NCI-H774 (cell line): Measurements from ENCODE around the gene MALRD1.
"Not testable (repeated sequence)": the region's sequence is repeated elsewhere in the genome, so short reads cannot be mapped to it uniquely, and the experiment has no call there.

Experiments
- DNase-seq: peaks from one replicate; lab custom pipeline; 2025; lab: John Stamatoyannopoulos, UW

Gene MALRD1

DNA sequence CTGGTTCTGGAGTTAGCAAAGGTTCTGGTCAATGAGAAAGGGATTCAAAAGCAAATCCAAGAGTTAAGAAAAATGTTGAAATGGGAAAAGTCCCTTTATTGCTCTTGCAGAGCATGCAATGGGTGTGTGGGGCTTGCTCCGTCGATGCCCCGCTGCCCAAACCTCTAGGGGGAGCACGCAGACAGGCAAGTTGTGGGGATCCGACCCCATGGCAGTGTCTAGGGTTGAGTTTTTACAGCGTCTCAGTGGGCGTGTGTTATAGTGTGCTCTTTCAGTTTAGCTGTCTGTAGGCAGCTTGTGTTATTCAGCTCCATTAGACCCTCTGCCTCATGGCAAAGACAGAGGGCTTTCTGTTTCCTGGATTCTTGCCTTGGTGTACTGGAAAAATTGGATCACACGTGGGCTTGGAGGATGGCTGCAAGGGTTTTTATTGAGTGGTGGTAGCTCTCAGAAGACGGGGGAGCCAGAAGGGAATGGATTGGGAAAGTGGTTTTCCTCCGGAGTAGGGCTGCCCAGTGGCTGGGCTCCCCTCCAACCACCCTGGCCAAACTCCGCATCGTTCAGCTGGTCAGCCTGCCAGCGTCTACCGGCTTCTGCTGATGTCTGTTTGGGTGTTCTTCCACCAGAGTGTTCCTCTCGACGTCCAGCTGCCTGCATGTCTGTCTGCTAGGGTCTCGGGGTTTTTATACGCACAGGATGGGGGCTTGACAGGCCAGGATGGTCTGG lies 665.4 kb downstream of the MALRD1 start:
- DNase-seq: no peak

DNA sequence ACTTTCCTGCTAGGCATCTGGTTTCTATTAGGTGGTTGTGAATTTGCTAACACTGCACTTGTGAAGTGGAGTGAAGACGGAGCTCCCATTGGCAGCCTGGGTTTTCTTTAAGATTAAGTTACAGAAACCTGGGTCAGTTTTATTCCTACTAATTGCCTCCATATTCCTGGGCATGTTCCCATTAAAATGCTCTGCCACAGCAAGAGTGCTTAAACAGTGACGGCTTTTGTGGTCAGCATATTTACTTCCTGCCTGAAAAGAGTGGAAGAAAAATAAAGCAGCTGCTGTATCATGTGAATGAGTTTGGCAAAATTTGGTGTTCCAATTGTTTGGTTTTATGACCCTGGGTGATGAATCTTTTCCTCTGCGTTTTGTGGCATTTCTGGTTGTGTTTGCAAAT lies 670.7 kb downstream of the MALRD1 start:
- no peak for DNase-seq

DNA sequence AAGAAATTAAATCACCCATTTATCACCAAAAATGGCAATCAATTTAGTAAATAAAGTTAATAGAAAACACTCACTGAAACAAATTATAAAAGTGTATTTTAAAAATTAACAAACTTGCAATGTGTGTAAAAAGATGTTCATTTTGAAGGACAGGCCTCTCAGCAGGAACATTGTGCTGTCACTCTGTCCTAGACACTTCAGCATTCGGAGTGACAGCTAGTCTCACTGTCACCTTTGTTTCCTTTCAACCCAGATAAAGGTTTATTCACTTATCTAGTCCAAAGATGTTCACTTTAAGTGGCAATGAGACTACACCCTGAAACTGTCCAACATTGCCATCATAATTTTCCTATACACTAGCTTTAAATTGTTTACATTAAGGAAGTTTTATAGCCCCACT lies 675.7 kb downstream of the MALRD1 start:
- DNase-seq: no peak

- no peak for DNase-seq
Observed at GRCh38 chr10:19728376-19728775, 679.8 kb downstream of the MALRD1 start.

GRCh38 chr10:19728964-19729363 lies 680.4 kb downstream of the MALRD1 start:
- DNase-seq: no peak

DNA sequence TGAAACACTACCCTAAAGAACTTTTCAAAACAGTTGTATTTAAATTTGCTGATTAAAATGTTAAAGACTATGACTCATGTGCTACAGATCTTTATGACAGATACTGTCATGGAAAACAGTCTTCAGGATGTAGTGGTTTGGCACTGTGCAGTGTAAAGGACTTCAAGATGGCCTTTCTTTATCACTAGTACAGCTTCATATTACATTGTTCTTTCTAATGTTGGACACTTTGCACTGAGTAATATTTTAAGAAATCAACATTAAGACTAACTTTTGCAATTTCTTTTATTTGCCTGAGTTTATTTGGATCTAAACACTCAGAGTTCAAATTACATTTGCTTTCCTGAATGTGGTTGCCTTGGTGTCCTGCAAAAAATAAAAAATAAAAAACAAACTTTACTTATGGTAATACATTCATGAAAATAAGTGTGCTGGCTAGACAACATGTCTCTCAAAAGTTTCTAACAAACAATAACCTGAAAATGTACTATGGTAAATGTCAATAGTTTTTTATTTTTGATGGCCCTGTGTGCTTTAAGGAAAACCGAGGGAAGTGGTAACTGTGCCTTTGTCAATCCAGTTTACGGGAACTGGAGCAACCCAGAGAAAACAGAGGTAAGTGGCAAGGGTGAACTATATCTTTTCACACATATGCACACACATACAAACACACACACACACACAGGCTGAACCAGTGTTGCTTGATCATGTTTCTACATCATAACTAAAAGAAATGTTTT lies 681.7 kb downstream of the MALRD1 start:
- no peak for DNase-seq

- no peak for DNase-seq
Observed at GRCh38 chr10:19730907-19731217, 682.3 kb downstream of the MALRD1 start.

GRCh38 chr10:19731560-19731959 lies 683.0 kb downstream of the MALRD1 start:
- no peak for DNase-seq

GRCh38 chr10:19738440-19738839 lies 689.8 kb downstream of the MALRD1 start:
- DNase-seq: no peak

DNA sequence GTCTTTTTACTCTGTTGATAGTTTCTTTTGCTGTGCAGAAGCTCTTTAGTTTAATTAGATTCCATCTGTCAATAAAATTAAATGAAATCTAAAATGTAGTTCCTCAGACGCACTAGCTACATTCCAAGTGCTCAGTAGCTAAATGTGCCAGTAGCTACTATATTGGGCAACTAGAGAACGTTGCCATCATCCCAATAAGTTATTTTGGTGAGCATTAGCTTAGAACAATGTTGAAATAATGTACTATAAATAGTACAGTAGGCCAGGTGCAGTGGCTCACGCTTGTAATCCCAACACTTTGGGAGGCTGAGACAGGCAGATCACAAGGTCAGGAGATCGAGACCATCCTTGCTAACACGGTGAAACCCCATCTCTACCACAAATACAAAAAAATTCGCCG lies 690.6 kb downstream of the MALRD1 start:
- DNase-seq: not testable (repeated sequence)

GRCh38 chr10:19742144-19742543 lies 693.5 kb downstream of the MALRD1 start:
- not testable (repeated sequence) for DNase-seq

- DNase-seq: no peak
Observed at GRCh38 chr10:19745672-19746071, 697.1 kb downstream of the MALRD1 start.

- no peak for DNase-seq
Observed at GRCh38 chr10:19749185-19749729, 700.7 kb downstream of the MALRD1 start.

GRCh38 chr10:19750972-19751371 lies 702.4 kb downstream of the MALRD1 start:
- no peak for DNase-seq

GRCh38 chr10:19756919-19757318 lies 708.3 kb downstream of the MALRD1 start:
- no peak for DNase-seq

- no peak for DNase-seq
Observed at GRCh38 chr10:19762026-19762425, 713.4 kb downstream of the MALRD1 start.

DNA sequence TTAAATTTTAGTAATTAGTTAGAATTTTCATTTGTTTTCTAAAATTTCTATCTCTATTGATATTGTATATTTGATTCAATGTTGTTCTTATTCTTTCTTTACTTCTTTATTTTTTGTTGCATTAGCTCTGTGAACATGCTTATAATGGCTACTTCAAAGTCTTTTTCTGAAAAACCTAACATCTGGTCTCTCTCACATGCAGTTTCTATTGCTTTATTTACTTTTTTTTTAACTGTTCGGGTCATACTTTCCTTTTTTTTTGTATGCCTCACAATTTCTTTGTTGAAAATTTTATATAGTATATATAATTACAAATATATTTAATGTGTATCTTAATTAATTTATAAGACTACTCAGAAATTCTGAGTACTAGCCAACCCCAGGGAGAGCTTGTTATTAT lies 715.5 kb downstream of the MALRD1 start:
- DNase-seq: no peak

GRCh38 chr10:19767876-19768275 lies 719.3 kb downstream of the MALRD1 start:
- DNase-seq: no peak

DNA sequence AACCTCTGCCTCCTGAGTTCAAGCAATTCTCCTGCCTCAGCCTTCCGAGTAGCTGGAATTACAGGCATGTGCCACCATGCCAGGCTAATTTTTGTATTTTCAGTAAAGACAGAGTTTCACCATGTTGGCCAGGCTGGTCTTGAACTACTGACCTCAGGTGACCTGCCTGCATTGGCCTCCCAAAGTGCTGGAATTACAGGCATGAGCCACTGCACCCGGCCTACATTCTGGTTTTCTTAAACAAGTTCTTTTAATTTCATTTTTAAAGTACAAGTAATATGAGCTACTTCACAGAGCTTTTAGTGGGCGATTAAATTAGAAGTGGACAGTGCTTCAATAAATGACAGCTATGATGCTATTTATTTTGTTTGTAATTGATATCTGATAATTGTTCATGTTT lies 721.2 kb downstream of the MALRD1 start:
- DNase-seq: not testable (repeated sequence)

DNA sequence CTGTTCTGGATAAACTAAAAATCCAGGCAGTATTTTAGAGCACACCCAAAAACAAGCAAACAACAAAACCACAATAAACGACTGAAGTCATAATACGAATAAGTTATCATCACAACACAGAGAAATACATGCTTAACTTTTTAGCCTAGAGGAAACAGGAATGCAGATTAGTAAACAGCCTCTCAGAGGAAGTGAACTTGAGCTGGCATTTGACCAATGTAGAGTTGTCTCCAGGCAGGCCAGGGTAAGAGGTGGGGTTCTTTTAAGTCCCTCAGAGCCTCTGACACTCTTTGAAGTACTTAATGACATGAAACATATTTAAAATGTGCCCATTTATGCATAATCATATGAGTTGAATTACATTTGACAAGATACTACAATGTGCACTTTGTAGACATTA lies 724.4 kb downstream of the MALRD1 start:
- DNase-seq: no peak

DNA sequence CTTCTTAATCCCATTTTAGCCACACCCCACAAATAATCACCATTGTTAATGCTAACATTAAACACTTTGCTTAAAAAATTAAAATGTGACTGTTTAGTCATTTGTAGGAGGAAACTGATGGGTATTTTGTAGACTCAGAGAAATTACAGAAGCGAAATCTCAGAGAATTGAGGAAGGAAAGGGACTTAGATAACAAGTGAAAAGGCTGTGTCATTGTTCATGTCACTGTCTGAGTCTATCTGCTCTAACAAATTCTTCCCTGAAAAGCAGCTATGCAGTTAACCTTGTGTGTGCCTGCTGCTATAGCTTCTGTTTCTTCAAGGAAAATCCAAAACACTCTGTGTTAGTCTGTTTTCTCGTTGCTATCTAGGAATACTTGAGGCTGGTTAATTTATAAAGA lies 726.7 kb downstream of the MALRD1 start:
- DNase-seq: no peak

- no peak for DNase-seq
Observed at GRCh38 chr10:19777806-19778205, 729.2 kb downstream of the MALRD1 start.

DNA sequence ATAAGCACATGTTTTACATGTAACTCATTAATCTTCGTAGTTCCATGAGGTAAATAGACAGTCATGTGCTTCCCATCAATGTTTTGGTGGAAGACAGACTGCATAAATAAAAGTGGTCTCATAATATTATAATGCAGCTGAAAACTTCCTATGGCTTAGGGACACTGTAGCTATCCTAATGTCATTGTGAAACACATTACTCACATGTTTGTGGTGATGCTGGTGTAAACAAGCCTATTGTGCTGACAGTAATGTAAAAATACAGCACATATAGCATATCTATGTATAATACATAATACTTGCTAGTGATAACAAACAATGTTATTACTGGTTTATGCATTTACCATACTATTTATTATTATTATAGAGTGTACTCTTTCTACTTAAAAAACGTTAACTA lies 730.4 kb downstream of the MALRD1 start:
- no peak for DNase-seq
